Measurements from ENCODE around the gene STARD13.

STARD13 gene

GRCh38 chr13:33138441-33138840 lies 147.1 kb downstream of the STARD13 start:
- DNase-seq: no peak

- no peak for DNase-seq
Measured at GRCh38 chr13:33137721-33138120, 147.8 kb downstream of the STARD13 start.

GRCh38 chr13:33135097-33135496 lies 150.5 kb downstream of the STARD13 start:
- no peak for DNase-seq

- no peak for DNase-seq
Measured at GRCh38 chr13:33134213-33134612, 151.3 kb downstream of the STARD13 start.

GRCh38 chr13:33132644-33133440 lies 152.7 kb downstream of the STARD13 start:
- DNase-seq: no peak

- no peak for DNase-seq
Measured at GRCh38 chr13:33129886-33130285, 155.7 kb downstream of the STARD13 start.

GRCh38 chr13:33129094-33129832 lies 156.3 kb downstream of the STARD13 start:
- no peak for DNase-seq

GRCh38 chr13:33128134-33128533 lies 157.4 kb downstream of the STARD13 start:
- DNase-seq: no peak

GRCh38 chr13:33127009-33127551 lies 158.5 kb downstream of the STARD13 start:
- DNase-seq: no peak

GRCh38 chr13:33125821-33126570 lies 159.6 kb downstream of the STARD13 start:
- no peak for DNase-seq

GRCh38 chr13:33123066-33123859 lies 162.3 kb downstream of the STARD13 start:
- no peak for DNase-seq

GRCh38 chr13:33119856-33120543 lies 165.6 kb downstream of the STARD13 start:
- no peak for DNase-seq

- no peak for DNase-seq
Measured at GRCh38 chr13:33119022-33119781, 166.4 kb downstream of the STARD13 start.

- no peak for DNase-seq
Measured at GRCh38 chr13:33116321-33117010, 169.1 kb downstream of the STARD13 start.

- DNase-seq: no peak
Measured at GRCh38 chr13:33115274-33115673, 170.3 kb downstream of the STARD13 start.

- no peak for DNase-seq
Measured at GRCh38 chr13:33114146-33114545, 171.4 kb downstream of the STARD13 start.

GRCh38 chr13:33112766-33113165 lies 172.8 kb downstream of the STARD13 start:
- DNase-seq: no peak

GRCh38 chr13:33111414-33112110 lies 174.0 kb downstream of the STARD13 start:
- no peak for DNase-seq

GRCh38 chr13:33110713-33111413 lies 174.7 kb downstream of the STARD13 start:
- no peak for DNase-seq
